Panc1 (cell line): ENCODE data around the gene GPR176.

ENCODE experiments used
- CTCF ChIP-seq: fragments of 450-650 bp; IDR thresholded peaks from 2 replicates; pipeline ENCODE4 v1.5.1; 2017; ENCODE audit warnings: mild to moderate bottlenecking
- POLR2AphosphoS5 ChIP-seq: IDR thresholded peaks from 2 replicates; pipeline ENCODE4 v1.6.1; 2012; ENCODE audit warnings: mild to moderate bottlenecking, low read depth, low read length, moderate library complexity
- REST ChIP-seq, 2 experiments: IDR thresholded peaks; 2 replicates each; pipeline ENCODE4 v1.6.1; 2011 to 2012; ENCODE audit warnings: low read depth in 2 of 2, control low read depth in 1 of 2, low read length in 1 of 2, mild to moderate bottlenecking in 1 of 2, moderate library complexity in 1 of 2; ENCODE audit not compliant: insufficient read depth in 1 of 2
- SIN3A ChIP-seq: IDR thresholded peaks from 2 replicates; pipeline ENCODE4 v1.6.1; 2012; ENCODE audit warnings: low read depth, mild to moderate bottlenecking, low read length, moderate library complexity, borderline replicate concordance; ENCODE audit not compliant: insufficient read depth

GRCh38 chr15:39942753-39943150 is 22.7 kb upstream of the GPR176 start:
- TF ChIP-seq CTCF (no peak), POLR2AphosphoS5 (no peak), REST (IDR thresholded peaks at IDR 0.05; ENCODE audit: insufficient read depth in 1 of 2, low read depth in 2 of 2, low read length in 1 of 2) (no peak), SIN3A (no peak)
